Testis (tissue), 3 donors: ENCODE results near the gene ARHGEF11. TPM values are rescaled to one million over a fixed set of nuclear protein-coding genes. Genes with fewer than 3 reads are reported as not detected.

Experiments used
- DNase-seq: peaks from one replicate; pipeline ENCODE4 v3.0.0-alpha.2; 2019
- H3K27ac ChIP-seq, 2 donors: fragments of 200-600 bp; sonication (generic); one replicate each; pipeline ENCODE4 v1.5.1; 2019
- H3K27me3 ChIP-seq: fragments of 200-600 bp; sonication (generic); one replicate; pipeline ENCODE4 v1.5.1; 2019
- H3K36me3 ChIP-seq: fragments of 200-600 bp; sonication (generic); one replicate; pipeline ENCODE4 v1.5.1; 2017; ENCODE audit warnings: low read depth; ENCODE audit errors: missing control alignments
- H3K4me1 ChIP-seq: fragments of 200-600 bp; sonication (generic); one replicate; pipeline ENCODE4 v1.5.1; 2019
- H3K4me3 ChIP-seq, 2 donors: fragments of 200-600 bp; sonication (generic); one replicate each; pipeline ENCODE4 v1.5.1; 2017 to 2019
- H3K9me3 ChIP-seq: fragments of 200-600 bp; sonication (generic); one replicate; pipeline ENCODE4 v1.5.1; 2017
- POLR2A ChIP-seq: fragments of 450-650 bp; IDR thresholded peaks from one replicate; pipeline ENCODE4 v1.6.1; 2017; ENCODE audit warnings: antibody characterized with exemption, mild to moderate bottlenecking, moderate library complexity
- WGBS, 2 donors: methylation state at CpG; one replicate each; pipeline ENCODE4 v1.1.5; 2018; 5-methylcytosine and 5-hydroxymethylcytosine counted together
- intact Hi-C: fragments of 100-400 bp; cut with DNase I; formaldehyde crosslinking; loops from one replicate; pipeline ENCODE4 v1.15.1; 2023; ENCODE audit warnings: low total_unique reads
- polyA plus RNA-seq: library from polyadenylated mRNA; stranded (reverse); fragments of 350-450 nt; fragmentation: Illumina TruSeq; extraction: RNeasy Lipid Tissue Mini Kit (QIAGEN cat#74804); gene quantifications from one replicate; pipeline ENCODE4 v1.2.3, GENCODE V29; 2014; ENCODE audit warnings: low read depth, low replicate concordance; ENCODE audit not compliant: insufficient read depth
- total RNA-seq, 2 donors: library from RNA; depleted of rRNA; stranded (reverse); fragments of >200 nt; gene quantifications; one replicate each; pipeline ENCODE4 v1.2.3, GENCODE V29; 2016
- TF ChIP-seq, protein P1 (sequence below), 3 experiments: fragments of 450-650 bp in 2 of 3; fragments of 200-600 bp in 1 of 3; sonication (generic) in 1 of 3; IDR thresholded peaks; one replicate each; pipeline ENCODE4 v1.5.1; 2016 to 2019; ENCODE audit warnings: antibody characterized with exemption in 3 of 3, mild to moderate bottlenecking in 2 of 3, moderate library complexity in 1 of 3

ARHGEF11 gene
- total and polyA plus RNA-seq, 3 donors from 2014 or later: 69.2 to 120 (median 113) TPM

DNA sequence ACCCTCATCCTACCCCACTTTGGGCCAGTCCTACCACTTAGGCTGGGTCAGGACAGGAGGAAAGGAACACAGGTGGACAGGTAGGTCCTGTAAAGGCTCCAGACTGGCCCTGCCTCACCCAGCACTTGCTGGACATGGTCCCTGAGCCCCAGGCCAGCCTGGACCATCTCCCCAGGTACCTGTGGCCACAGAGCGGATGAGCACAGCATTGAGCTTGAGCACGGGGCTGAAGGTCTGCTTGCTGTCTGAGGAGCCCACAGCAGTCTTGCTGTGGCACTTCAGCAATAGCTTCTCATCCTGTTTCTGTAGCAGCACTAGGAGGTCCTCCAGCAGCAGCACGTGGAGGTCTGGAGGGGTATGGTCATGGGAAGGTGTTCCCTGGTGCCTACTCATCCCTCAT lies 101.8 kb downstream of the ARHGEF11 start:
- H3K4me1 ChIP-seq: no peaks in the 10 kb centered on the region
- H3K27ac ChIP-seq: no peak overlapping the region
- TF ChIP-seq POLR2A: no peak
- TF ChIP-seq, protein P1, sequence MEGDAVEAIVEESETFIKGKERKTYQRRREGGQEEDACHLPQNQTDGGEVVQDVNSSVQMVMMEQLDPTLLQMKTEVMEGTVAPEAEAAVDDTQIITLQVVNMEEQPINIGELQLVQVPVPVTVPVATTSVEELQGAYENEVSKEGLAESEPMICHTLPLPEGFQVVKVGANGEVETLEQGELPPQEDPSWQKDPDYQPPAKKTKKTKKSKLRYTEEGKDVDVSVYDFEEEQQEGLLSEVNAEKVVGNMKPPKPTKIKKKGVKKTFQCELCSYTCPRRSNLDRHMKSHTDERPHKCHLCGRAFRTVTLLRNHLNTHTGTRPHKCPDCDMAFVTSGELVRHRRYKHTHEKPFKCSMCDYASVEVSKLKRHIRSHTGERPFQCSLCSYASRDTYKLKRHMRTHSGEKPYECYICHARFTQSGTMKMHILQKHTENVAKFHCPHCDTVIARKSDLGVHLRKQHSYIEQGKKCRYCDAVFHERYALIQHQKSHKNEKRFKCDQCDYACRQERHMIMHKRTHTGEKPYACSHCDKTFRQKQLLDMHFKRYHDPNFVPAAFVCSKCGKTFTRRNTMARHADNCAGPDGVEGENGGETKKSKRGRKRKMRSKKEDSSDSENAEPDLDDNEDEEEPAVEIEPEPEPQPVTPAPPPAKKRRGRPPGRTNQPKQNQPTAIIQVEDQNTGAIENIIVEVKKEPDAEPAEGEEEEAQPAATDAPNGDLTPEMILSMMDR (IDR thresholded peaks at IDR 0.05): no peak
- intact Hi-C loops: loop anchor here (10.0 kb wide), 1 partner anchor 121 kb away; no protein-coding TSS in a partner anchor
- no peaks in the 10 kb centered on the region for H3K27me3 ChIP-seq
- no peaks in the 10 kb centered on the region for H3K9me3 ChIP-seq
- 86 to 88% methylated on average over 3 of the region's 3 CpGs for WGBS, 2 donors
- no peak for DNase-seq
- peaks cover 5% of the 10 kb centered on the region for H3K36me3 ChIP-seq
- H3K4me3 ChIP-seq: no peak overlapping the region

DNA sequence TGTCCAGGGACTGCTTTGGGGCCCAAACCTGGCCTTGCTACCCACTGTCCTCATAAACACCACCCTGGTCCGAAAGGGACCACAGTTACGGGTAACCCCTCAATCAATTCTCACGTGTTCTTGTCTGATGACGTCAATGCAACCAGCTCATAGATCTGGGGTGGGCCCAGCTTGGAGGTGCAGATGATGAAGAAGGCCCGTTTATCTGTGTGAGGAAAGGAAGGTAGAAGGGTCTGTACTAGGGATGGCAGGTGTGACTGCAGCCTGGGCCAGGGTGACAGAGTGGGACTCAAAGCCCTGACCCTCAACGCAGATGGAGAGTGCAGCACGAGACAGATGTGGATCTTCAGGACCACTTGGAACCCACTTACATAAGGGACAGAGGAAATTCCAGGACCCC lies 103.0 kb downstream of the ARHGEF11 start:
- Histone ChIP-seq H3K27me3 (no peaks in the 10 kb centered on the region), H3K9me3 (no peaks in the 10 kb centered on the region), H3K4me1 (no peaks in the 10 kb centered on the region), H3K27ac (no peak overlapping the region), H3K36me3 (peaks cover 5% of the 10 kb centered on the region), H3K4me3 (no peak overlapping the region)
- DNase-seq: no peak
- TF ChIP-seq, protein P1 (IDR thresholded peaks at IDR 0.05): no peak
- no peak for TF ChIP-seq POLR2A
- intact Hi-C loops: loop anchor here (10.0 kb wide), 1 partner anchor 122 kb away; no protein-coding TSS in a partner anchor
- WGBS, 2 donors: 81 to 84% methylated on average over 7 of the region's 7 CpGs

DNA sequence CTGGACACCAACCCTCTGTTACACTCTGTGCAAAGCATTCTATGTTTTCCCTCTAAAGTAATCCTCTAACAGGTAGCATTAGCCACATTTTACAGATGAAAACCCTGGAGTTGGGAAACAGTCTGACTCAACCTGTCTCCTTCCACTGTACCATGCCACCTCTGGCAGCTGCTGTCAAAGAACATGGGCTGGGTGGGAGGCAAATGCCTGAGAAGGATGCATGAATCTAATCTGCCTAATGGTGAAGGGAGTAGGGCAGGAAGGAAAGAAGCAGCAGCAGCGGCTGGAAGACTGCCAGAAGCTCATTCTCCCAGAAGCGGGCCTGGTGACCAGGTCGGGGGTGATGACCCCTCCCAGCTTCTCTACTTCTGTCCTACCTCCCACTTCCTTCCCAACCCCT lies 103.4 kb downstream of the ARHGEF11 start:
- 51 to 64% methylated on average over 3 of the region's 3 CpGs for WGBS, 2 donors
- intact Hi-C loops: loop anchor here (10.0 kb wide), 1 partner anchor 123 kb away; no protein-coding TSS in a partner anchor
- Histone ChIP-seq H3K9me3 (no peaks in the 10 kb centered on the region), H3K4me1 (no peaks in the 10 kb centered on the region), H3K4me3 (no peak overlapping the region), H3K36me3 (peaks cover 5% of the 10 kb centered on the region), H3K27ac (no peak overlapping the region), H3K27me3 (no peaks in the 10 kb centered on the region)
- no peak for DNase-seq
- TF ChIP-seq, protein P1 (IDR thresholded peaks at IDR 0.05): no peak

DNA sequence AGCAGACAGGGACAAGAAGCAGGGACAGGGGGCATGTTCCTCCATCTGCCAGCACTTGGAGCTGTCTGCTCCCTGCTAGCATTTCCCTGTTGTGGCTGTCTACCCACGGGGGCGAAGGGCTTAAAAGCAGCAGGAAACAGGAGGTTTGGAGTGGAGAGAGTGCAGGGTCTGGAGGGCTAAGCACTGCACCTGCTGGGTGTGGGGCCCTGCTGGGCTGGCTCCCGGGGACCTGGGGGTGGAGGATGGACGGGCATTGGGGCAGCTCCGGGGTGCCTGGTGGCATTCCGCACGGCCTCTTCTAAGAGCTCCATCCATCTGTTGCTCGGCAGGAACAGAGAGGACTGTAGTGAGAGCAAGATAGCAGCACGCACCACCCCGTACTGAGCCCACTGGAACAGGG lies 103.9 kb downstream of the ARHGEF11 start:
- H3K36me3 ChIP-seq: peaks cover 5% of the 10 kb centered on the region

More for the DNA sequence above, 103.9 kb downstream of the ARHGEF11 start:
- no peak overlapping the region for H3K4me3 ChIP-seq
- no peaks in the 10 kb centered on the region for H3K27me3 ChIP-seq
- WGBS, 2 donors: 91 to 94% methylated on average over 10 of the region's 10 CpGs
- no peak for DNase-seq
- H3K4me1 ChIP-seq: no peaks in the 10 kb centered on the region
- no peak overlapping the region for H3K27ac ChIP-seq
- intact Hi-C loops: loop anchor here (10.0 kb wide), 1 partner anchor 123 kb away; no protein-coding TSS in a partner anchor
- no peak for TF ChIP-seq POLR2A
- TF ChIP-seq, protein P1 (IDR thresholded peaks at IDR 0.05): no peak
- no peaks in the 10 kb centered on the region for H3K9me3 ChIP-seq
